ENCODE data around the gene SERINC3. TPM values are rescaled to one million over a fixed set of nuclear protein-coding genes. Genes with fewer than 3 reads are reported as not detected.

Gene SERINC3
- total and polyA plus RNA-seq, 2 of the 13 experiments (the other 11 are each of a cell fraction or from before 2014, with no cell fraction given) = 82.0 to 226 TPM

GRCh38 chr20:44478206-44478605 is 43.7 kb downstream of the SERINC3 start:
- Histone ChIP-seq H3K4me2 (ENCODE audit: low read depth, low read length) (no peak overlapping the region), H3K9me3 (ENCODE audit: low read length) (no peaks in the 10 kb centered on the region), H3K79me2 (ENCODE audit: insufficient read depth, low read length) (peaks cover 12% of the 10 kb centered on the region), H3K27me3 (ENCODE audit: control insufficient read depth in 1 of 2, insufficient read depth in 2 of 2, low read length in 2 of 2) (no peaks in the 10 kb centered on the region; a peak in 1 of 5 replicates), H2AFZ (ENCODE audit: low read length) (no peak overlapping the region), H3K9ac (ENCODE audit: insufficient read depth, low read depth, low read length) (no peak overlapping the region), H3K4me1 (ENCODE audit: insufficient read depth, low read length) (peaks cover 27% of the 10 kb centered on the region), H3K36me3 (replicated peaks in 1 of 2; ENCODE audit: control insufficient read depth in 1 of 2, insufficient read depth in 2 of 2, low read length in 2 of 2) (peaks cover 10 to 25% of the 10 kb centered on the region in 2 experiments), H4K20me1 (ENCODE audit: insufficient read depth, low read length) (no peaks in the 10 kb centered on the region), H3K4me3 (replicated peaks in 1 of 3; ENCODE audit: insufficient read depth in 1 of 3, low read depth in 2 of 3, low read length in 3 of 3) (no peak overlapping the region), H3K27ac (ENCODE audit: extremely low read length, insufficient read depth, low read length) (no peak overlapping the region)
- 92% methylated on average over 6 of the region's 6 CpGs for WGBS (ENCODE audit: low lambda C conversion rate)
- in situ Hi-C loops (cut with HindIII; ENCODE audit: extremely low pct_ligation_motif_present, low pct_unique_long_range_greater_than_20kb) = loop anchor here (5.0 to 10.0 kb wide), 2 partner anchors 129 to 363 kb away; no protein-coding TSS in a partner anchor
- FAIRE-seq = no peak
- TF ChIP-seq KLF15 (CRISPR knock-in tag; IDR thresholded peaks at IDR 0.05; ENCODE audit: borderline replicate concordance) (no peak), PHF20 (CRISPR knock-in tag; IDR thresholded peaks at IDR 0.05) (no peak), HNRNPH1 (optimal IDR thresholded peaks at IDR 0.05; ENCODE audit: low read depth, low read length) (no peak), NCOR1 (IDR thresholded peaks at IDR 0.05; ENCODE audit: borderline replicate concordance, low read length) (no peak), ZNF30 (CRISPR knock-in tag; IDR thresholded peaks at IDR 0.05) (no peak), GATAD2A (CRISPR knock-in tag; IDR thresholded peaks at IDR 0.05) (no peak), ZNF672 (CRISPR knock-in tag; IDR thresholded peaks at IDR 0.05) (no peak), FLYWCH1 (CRISPR knock-in tag; IDR thresholded peaks at IDR 0.05) (no peak), ZNF547 (CRISPR knock-in tag; IDR thresholded peaks at IDR 0.05) (no peak), ZNF121 (CRISPR knock-in tag; IDR thresholded peaks at IDR 0.05) (no peak), THRA (CRISPR knock-in tag; IDR thresholded peaks at IDR 0.05; ENCODE audit: borderline replicate concordance) (no peak), SIX4 (CRISPR knock-in tag; IDR thresholded peaks at IDR 0.05) (no peak), JDP2 (CRISPR knock-in tag; IDR thresholded peaks at IDR 0.05; ENCODE audit: borderline replicate concordance) (no peak), GPBP1L1 (CRISPR knock-in tag; IDR thresholded peaks at IDR 0.05) (no peak), FOXK2 (IDR thresholded peaks at IDR 0.05) (no peak), FOSL2 (CRISPR knock-in tag; IDR thresholded peaks at IDR 0.05) (no peak), ZNF883 (CRISPR knock-in tag; IDR thresholded peaks at IDR 0.05; ENCODE audit: not compliant biosample characterization) (no peak), ZBTB7A (CRISPR knock-in tag; IDR thresholded peaks at IDR 0.05) (no peak)
- TF ChIP-seq, protein P1, sequence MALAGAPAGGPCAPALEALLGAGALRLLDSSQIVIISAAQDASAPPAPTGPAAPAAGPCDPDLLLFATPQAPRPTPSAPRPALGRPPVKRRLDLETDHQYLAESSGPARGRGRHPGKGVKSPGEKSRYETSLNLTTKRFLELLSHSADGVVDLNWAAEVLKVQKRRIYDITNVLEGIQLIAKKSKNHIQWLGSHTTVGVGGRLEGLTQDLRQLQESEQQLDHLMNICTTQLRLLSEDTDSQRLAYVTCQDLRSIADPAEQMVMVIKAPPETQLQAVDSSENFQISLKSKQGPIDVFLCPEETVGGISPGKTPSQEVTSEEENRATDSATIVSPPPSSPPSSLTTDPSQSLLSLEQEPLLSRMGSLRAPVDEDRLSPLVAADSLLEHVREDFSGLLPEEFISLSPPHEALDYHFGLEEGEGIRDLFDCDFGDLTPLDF (CRISPR knock-in tag; IDR thresholded peaks at IDR 0.05) = no peak
- TF ChIP-seq, protein P2, sequence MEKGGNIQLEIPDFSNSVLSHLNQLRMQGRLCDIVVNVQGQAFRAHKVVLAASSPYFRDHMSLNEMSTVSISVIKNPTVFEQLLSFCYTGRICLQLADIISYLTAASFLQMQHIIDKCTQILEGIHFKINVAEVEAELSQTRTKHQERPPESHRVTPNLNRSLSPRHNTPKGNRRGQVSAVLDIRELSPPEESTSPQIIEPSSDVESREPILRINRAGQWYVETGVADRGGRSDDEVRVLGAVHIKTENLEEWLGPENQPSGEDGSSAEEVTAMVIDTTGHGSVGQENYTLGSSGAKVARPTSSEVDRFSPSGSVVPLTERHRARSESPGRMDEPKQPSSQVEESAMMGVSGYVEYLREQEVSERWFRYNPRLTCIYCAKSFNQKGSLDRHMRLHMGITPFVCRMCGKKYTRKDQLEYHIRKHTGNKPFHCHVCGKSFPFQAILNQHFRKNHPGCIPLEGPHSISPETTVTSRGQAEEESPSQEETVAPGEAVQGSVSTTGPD (CRISPR knock-in tag; IDR thresholded peaks at IDR 0.05) = no peak
- DNase-seq (ENCODE audit: low spot score) = no peak
- no TSS peak for BruUV-seq (replicated peaks)
- POLR2A ChIA-PET = interaction anchor here (1.1 to 3.3 kb wide), 2 partner anchors 45 to 131 kb away, joined by 3 to 19 read pairs; no protein-coding TSS in a partner anchor
- no peak for ATAC-seq
- intact Hi-C loops (cut with micrococcal nuclease; ENCODE audit: unreplicated experiment) = no loop called here
- CTCF ChIA-PET (ENCODE audit: low intra/inter-chr PET ratio, low total read pairs) = no interaction called here
